GM19324 (cell line): Measurements from ENCODE around the gene GLYR1.
A peak's percentile ranks its signal among the peaks of the same experiment; 100 is the strongest.
"Not testable (repeated sequence)": the region's sequence is repeated elsewhere in the genome, so short reads cannot be mapped to it uniquely, and the experiment has no call there.

Experiments used
- ATAC-seq: cut with Tn5 transposase; IDR thresholded peaks from one replicate; pipeline ENCODE4 v1.9.1; 2021; ENCODE audit warnings: mild to moderate bottlenecking, moderate library complexity; ENCODE audit not compliant: unreplicated experiment, low FRiP score

GLYR1 gene

DNA sequence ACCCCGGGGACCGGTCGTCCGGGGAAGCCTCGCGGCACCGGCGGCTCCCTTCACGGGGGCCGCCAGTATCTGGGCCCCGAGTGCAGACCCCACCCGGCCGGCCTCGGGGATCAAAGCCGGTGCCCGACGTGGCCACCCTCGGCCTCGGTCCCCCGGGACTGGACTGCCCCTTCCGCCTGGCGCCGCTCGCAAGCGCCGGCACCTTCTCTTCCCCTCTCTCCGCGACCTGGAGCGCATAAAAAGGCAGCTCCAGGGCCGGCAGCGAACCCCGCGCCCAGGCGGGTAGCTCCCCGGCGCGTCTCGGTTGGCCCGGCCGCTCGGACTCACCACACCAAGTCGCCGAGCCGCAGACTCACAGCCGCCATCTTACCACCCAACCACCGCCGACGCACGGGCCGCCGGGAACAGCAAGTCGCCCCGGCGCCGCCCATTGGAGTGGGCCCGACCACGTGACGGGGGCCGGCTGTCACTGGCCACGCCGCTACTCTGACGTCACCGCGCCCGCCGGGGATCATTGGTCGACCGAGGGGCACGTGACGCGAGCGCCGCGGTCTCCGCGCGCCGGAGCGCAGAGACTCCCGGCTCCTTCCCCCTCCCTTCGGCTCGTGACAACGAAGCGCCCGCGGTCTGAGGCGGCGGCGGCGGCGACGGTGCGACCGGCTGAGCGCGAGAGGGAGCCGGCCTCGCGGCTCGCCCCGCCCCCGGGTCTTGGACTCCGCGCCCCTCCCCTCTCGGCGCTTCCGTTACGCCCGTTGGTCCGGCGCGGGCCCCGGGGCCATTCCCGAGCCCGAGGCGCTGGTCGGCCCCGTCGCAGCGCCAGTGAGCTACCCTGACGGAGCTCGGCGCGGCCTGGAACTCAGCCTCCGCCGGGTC, at the start of gene GLYR1, which contains the start of gene UBN1:
TSS of gene GLYR1 (minus strand) at position 388 of the 873 bp plus-strand sequence. CDS start at position 365, 23 bp downstream.
TSS of gene UBN1 (plus strand) at position 581 of the 873 bp plus-strand sequence. CDS start 5,437 bp downstream, outside the sequence.
- ATAC-seq: peak; percentile 92

DNA sequence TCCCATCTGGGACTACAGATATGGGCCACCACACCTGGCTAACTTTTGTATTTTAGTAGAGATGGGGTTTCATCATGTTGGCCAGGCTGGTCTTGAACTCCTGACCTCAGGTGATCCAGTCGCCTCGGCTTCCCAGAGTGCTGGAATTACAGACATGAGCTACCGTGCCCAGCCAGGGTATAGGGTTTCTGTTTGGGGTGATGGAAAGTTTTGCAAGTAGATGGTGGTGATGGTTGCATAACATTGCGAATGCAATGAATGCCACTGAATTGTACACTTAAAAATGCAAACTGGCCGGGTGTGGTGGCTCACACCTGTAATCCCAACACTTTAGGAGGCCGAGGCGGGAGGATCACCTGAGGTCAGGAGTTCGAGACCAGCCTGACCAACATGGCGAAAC, 49.7 kb upstream of the GLYR1 start:
- ATAC-seq: not testable (repeated sequence)

DNA sequence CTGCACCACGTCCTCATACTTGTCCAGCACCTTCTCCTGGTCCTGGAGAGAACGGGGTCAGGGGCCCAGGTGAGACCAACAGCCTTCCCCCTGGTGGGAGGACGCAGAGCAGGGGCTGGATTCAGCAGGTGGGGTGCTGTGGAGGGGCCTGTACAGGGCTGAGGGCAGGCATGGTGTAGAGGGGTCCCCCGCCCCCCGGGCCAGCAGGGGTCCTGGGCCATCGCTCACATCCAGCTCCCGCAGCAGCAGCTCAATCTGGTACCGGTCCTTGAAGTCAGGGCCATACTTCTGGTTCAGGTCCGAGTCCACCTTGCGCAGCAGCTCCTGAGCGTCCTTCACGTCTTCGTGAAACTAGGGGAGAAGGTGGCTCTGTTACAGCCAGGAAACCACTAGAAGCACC, 48.3 kb upstream of the GLYR1 start:
- ATAC-seq: no peak

DNA sequence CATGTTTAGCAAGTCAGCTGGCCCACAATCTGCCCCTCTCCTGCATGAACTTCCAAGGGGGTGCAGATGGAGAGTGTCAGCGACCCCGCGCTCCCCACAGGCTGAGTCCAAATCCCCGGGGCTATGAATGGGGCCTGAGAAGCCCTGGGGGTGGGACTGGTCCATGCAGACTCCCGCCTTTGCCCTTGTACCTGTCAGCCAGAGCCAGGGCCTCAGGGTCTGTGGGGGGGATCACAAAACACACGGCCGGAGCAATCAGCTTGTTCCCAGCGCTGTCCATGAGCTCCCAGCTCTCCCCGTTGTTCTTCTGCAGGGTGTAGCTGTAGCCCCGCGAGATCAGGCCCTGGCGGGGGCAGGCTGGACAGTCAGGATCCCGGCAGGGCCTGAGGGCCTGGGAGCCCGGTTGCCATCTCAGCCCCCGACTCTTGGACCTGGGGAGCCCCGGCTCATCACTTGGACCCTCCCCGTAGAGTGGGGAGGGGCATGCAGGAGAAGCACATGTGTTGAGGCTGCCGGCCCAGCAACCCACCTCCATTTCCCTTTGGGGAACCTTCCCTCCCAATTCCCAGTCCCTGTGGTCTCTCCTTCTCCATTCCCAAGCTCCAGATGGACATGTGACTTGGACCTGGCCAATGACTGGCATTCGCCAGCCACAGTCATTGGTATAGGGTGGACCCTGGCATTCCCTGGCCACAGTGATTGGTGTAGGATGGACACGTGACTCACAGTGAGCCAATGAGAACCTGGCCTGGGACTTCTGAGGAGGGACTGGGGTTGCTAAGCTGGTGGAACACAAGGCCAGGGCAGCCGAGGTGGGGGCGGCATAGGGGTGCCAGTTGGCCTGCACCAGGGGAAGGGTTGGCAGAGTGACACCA, 47.4 kb upstream of the GLYR1 start:
- no peak for ATAC-seq

DNA sequence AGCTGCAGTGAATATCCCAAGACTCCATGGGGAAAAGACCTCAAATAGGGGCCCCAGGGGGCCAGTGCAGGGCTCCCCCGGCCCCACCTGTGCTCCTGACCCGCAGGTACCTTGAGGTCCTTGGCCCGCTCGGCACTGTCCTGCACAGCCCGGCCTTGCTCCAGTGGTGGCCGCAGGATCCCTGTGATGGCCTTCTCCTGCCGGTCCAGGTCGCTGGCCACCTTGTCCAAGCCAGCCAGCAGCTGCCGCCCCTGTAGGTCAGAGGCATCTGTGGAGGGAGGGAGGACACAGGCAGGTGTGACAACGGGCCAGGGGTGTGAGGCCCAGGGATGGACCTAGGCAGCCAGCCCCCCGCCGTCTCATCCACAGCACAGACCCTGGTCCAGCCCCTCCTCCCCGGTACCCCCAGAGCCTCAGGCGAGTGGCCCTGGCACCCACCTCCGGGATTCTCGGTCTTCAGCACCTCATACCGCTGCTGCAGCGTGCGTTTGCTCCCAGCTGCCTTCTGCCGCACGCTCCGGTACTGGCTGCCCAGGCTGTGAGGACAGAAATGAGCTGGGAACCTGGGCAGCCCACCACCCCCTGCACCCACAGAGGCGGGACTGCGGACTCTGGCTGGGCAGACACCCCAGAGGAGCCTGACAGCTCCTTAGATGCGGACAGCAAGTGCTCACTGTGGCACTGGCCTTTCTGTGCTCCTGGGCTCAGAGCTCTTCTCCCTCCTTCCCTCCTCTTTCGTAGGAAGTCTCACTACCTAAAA, 46.2 kb upstream of the GLYR1 start:
- no peak for ATAC-seq

DNA sequence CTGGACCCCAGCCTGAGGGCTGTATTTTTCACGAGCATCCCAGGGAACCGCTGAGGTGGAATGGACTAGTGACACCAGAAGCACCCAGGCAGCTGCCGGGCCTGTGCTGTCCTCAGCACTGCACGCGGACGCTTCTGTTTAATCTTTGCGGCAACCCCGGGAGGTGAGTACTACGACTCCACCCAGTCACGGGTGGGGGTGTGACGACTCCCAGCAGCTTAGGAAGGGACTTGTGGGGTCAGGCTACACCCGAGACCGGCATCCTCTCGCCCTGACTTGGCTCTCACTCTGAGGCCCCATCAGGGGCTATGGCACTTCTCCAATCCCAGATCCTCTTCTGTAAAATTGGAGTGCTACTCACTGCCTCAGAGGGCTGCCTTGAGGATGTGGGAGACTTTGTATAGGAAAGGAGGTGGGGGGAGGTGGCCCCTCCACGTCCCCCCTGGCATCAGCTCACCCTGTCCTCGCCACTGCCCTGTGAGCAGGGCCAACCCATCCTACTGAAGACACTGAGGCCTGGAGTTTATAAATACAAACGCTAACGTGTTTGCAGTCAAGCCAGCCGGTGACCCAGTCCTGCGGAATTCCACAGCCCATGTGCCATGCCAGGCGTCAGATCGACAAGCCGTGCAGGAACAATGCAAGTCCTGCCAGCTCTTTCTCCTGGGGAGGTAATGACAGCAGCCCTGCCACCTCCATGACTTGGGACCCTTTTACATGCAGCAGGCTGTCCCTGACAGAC, 45.4 kb upstream of the GLYR1 start:
- no peak for ATAC-seq

DNA sequence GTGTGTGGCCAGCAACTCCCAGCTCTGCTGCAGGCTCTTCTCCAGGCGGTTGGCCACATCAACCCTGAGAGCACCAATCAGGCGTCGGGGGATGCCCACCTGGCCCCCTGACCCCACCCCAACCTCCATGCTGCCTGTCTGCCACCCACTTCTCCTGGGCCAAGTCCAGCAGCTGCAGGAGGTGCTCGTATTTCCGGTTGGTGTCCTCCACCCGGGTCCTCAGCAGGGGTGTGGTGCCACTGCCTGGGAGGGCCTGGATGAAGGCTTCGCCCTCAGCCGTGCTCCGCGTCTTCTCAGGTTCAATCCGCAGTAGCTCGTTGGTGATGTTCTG, 44.8 kb upstream of the GLYR1 start:
- ATAC-seq: no peak

DNA sequence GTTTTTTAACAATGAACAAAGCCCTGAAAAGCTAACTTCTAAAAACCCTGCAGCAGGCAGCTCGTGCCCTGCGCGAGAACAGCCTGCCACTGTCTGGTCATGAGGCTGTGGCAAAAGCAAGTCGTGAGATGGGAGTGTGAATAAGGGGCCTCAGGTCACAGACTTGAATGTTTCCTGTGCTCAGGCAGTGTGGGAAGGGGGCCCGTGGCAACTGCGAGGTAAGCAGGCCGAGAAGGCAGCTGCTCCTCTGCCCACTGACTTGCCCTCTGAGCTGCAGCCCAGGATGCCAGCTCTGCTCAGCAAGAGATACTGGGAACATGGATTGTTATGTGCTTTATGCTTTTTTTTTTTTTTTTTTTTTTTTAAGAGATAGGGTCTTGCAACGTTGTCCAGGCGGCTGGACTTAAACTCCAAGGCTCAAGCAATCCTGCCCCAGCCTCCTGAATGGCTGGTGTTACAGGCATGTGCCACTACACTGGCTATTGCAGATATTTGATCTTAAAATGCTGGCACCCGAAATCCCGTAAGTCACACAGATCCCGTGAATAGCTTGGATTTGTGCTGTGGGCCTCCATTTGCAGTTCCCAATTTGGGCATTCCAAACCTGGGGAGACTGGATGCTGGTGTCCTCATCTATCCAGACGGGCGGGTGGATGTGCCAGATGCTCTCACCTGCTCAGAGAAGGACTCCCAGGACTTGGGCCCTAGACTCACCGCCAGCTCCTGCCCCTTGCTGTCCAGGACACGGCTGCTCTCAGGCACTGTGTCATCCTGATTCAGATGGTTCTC, 44.2 kb upstream of the GLYR1 start:
- no peak for ATAC-seq

DNA sequence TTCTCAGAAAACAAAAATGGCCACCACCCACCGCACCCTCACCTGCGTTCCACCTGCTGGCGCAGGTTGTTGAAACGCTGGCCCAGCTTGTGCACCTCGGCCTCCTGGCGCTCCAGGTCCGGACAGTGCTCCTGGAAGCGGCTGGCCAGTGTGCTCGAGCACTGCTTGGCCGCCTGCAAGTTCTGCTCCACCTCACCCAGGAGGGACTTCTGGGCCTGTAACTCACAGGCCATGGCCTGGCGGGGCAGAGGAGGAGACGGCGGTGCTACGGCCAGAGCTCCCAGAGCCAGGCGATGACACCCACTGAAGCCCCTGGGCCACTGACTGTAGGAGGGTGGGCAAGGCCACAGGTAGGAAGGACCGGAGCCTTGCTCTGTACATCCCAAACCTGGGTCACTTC, 43.6 kb upstream of the GLYR1 start:
- ATAC-seq: no peak

DNA sequence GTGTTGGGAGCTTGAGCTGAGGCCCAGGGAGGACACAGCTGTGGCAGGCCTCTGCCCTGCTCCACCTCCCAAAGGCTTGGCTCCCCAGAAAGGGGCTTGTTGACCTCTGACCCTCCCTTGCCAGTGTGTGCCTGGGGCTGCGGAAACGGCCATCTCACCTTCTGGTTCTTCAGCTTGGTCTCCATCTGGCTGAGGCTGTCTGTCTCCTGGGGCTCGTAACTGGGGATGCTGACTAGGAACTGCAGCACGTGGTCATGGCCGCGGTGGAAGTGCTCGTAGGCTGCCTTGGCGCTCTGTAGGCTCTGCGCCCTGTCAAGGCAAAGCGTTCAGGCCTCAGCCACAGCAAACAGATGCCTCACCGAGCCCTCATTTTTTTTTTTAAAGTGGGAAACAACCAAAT, 42.9 kb upstream of the GLYR1 start:
- no peak for ATAC-seq

DNA sequence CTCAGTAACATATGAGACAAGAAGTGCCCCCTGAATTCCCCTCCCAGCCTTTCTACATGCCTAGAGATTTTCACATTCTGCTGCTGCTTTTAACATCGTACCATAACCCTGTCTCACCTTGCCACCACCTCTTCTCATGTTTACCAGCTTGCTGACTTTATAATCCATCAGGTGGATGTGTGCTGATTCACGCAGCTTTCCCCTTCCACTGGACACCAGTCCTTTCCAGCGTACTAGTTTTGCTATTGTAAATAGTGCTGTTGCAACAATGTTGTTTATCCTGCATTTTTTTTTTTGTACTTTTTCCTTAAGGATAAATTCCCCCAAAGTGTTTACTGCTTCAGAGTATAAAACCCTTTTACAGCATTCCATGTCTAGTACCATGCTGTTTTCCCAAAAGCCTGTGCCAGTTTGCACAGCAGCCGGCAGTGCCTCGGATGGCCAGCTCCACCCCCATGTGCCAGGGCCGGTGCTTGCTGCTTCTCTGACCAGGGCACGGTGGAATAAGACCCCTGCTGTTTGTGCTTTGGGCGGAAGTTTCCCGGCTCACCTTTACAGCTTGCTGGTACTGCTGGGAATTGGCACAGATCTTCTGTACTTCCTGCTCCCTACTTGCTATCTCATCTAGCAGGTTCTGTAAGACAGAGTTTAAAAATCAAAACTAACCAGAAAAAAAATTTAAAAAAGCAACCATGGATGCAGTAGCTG, 41.5 kb upstream of the GLYR1 start:
- no peak for ATAC-seq

DNA sequence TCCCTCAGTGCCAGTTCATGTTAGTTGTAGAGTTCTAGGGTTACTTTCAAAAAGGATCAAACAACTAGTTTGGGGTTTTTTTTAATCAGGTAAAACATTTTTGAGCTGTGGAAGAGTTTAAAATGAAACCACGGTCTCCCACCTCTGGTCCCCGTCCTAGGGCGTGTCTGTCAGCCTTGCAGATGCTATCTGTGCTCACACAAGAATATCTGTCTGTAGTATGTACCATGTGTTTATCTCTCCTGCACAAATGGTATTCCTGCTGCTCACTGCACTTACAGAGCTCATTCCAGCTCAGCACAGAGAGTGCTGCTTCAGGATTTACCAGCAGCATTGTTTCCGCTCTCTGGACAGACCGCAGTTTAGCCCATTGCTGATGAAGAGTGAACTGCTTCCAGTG, 39.1 kb upstream of the GLYR1 start:
- ATAC-seq: no peak

DNA sequence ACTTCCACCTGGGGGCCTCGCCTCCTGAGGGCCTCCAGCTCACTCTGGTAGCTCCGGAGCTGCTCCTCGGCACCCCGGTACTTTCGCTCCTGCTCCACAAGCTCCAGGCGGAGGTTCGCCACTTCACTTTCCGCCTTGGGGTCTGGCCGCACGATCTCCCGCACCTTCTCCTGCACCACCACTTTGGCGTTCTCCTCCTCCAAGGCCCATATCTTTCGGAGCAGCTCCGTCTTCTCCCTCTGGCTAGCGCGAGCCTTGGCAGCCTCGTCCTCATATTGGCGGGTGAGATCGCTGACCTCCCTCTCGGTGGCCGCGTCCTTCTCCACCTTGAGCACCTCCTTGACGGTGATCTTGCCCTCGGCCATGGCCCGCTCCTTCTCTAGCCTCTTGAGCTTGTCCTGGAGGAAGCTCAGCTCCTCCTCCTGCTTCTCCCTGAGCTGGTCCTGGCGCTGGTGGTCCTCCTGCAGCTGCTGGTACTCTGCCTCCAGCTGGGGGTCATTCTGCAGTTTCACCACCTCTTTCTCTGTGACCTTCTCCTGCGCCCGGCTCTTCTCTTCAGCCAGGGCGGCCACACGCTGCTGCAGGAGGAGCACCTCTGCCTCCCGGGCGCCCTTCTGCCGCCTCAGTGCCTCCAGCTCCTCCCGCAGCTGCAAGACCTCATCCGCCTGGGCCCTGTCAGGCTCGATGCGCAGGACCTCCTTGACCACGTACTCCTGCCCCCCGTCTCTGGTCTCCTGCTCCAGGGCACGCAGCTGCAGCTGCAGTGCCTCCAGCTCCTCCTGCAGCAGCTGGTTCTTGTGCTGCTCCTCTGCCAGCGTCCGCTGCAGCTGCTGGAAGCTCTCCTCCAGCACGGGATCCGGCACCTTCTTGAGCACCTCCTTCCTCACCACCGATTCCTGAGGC, 38.1 kb upstream of the GLYR1 start:
- no peak for ATAC-seq

DNA sequence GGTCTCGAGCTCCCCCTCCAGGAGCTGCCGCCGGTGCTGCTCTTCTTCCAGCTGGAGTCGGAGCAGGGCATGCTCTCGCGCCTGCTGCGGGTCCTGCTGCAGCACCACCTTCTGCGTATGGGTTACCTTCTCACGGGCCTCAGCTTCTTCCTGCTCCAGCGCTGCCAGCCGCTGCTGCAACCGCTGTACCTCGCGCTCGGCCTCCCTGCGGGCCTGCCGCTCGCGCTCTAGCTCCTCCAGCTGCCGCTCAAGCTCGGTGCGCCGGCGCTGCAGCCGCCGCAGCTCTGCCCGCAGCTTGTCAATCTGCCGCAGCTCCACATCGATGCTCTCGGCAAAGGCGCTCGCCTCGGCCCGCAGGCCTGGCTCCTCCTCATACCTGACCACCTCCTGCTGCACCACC, 37.1 kb upstream of the GLYR1 start:
- no peak for ATAC-seq

DNA sequence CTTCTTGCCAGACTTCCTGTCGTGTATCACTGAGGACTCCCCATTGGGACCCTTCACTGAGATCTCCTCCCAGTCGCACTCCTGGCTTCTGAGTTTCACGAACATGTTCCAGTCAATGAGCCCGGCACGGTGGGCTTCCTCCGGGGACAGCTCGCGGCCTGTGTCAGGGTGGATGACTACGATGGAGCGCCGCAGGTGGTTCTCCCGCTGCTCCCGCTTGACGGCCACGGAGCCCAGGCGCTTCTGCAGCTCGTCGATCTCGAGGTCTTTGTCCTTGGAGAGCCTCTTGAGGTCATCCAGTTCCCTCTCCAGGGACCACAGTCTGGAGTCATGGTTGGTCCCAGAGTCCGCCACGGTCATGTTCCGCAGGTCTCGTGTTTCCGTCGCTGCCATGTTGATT, 36.4 kb upstream of the GLYR1 start:
- ATAC-seq: no peak

DNA sequence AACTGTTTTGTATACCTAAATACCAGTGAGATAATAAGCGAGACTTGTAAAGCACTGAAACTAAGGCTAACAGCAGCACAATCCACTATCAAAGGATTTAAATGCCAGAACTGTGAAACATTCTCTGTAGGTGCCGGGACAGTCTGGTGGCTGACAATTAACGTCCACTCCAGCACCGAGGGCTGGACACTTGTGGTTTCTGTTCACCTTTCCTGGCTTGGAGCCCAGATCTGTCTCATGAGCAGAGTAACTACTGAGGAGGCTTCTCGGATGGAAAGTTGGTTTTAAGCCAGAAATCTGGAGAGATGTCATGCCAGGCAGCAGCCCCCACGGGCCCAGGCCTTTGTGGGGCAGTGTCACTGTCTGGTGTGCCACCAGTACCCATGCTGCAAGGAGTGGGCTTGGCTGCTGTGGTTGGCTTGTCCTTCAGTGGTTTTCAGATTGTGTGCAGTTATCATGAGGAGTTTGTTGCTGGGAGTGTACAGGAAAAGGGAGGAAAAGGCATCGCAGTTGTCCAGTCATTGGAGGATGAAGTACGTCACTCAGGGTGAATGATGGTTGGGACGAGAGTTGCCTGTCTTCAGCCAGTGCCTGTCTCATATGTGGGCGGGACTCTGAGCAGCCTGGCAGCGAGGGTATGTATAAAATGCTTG, 35.7 kb upstream of the GLYR1 start:
- no peak for ATAC-seq

DNA sequence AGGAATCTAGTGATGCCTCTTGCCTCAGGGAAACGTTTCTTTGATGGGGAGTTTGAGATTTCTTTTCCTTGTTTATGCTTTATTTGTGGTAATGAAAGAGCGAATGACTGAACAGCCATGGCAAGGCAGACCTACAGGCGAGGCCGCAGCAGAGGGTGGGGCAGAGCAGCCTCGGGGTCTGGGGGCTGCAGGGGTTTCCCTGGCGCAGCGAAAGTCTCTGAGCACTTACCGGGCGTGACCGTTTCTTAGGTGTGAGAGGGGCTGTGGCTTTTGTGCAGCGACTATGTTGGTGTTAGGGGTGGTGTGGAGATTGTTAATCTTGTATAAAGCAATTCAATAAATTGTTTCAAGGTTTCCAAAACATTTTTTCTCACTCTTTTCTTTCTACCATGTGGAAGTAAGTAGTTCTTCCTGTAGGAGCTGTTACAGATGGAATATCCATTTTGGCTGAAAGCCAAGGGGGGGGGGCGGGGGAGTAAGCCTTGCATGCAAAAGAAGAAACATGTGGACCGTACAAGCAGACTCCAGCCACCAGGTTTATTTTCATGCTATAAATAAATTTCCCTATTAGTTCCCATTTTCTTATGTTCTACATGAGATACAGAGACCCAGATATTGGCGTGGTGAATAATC, 35.0 kb upstream of the GLYR1 start:
- ATAC-seq: no peak
